Thyroid gland (tissue), 4 donors: ENCODE data around the gene PLEKHF1.

Experiments used
- CTCF ChIP-seq, 6 experiments: fragments of 200-600 bp in 3 of 6; fragments of 450-650 bp in 3 of 6; sonication (generic) in 3 of 6; IDR thresholded peaks; one replicate each; pipeline ENCODE4 v1.5.1; 2016 to 2019; ENCODE audit warnings: antibody characterized with exemption in 6 of 6, mild to moderate bottlenecking in 2 of 6, inconsistent platforms in 1 of 6, moderate library complexity in 1 of 6
- POLR2A ChIP-seq, 2 donors: fragments of 450-650 bp; IDR thresholded peaks; one replicate each; pipeline ENCODE4 v1.6.1; 2017; ENCODE audit warnings: antibody characterized with exemption in 2 of 2, mild to moderate bottlenecking in 2 of 2, moderate library complexity in 1 of 2

- TF ChIP-seq CTCF (IDR thresholded peaks at IDR 0.05) (no peak), POLR2A (IDR thresholded peaks at IDR 0.05) (no peak)
Measured at GRCh38 chr19:29667901-29668341, 2.7 kb downstream of the PLEKHF1 start.
